CD14-positive monocyte (primary cell): ENCODE measurements around the gene MTCH1. TPM values are rescaled to one million over a fixed set of nuclear protein-coding genes. Genes with fewer than 3 reads are reported as not detected.

Experiments used
- DNase-seq, 3 donors: peaks; one replicate each; pipeline ENCODE4 v3.0.0-alpha.2; 2011 to 2022
- H2AFZ ChIP-seq: 2 replicates; pipeline ENCODE4 v1.6.0; 2012; ENCODE audit warnings: mild to moderate bottlenecking, low read depth, low read length, inconsistent platforms; ENCODE audit not compliant: insufficient read depth, poor library complexity, severe bottlenecking
- H3K27ac ChIP-seq, 2 donors: 1 replicate in 1 of 2; 2 replicates in 1 of 2; pipeline ENCODE4 v1.5.1; 2012 to 2013; ENCODE audit warnings: low read length in 2 of 2, control low read depth in 1 of 2, inconsistent platforms in 1 of 2, low read depth in 1 of 2, mild to moderate bottlenecking in 1 of 2
- H3K27me3 ChIP-seq, 2 donors: one replicate each; pipeline versions ENCODE4 v1.6.0 to v1.6.1; 2011 to 2013; ENCODE audit warnings: low read length in 2 of 2; ENCODE audit not compliant: control insufficient read depth in 2 of 2, insufficient read depth in 2 of 2
- H3K36me3 ChIP-seq, 2 donors: replicated peaks in 1 of 2; 1 replicate in 1 of 2; 2 replicates in 1 of 2; pipeline versions ENCODE4 v1.5.1 to v1.6.1; 2012 to 2013; ENCODE audit warnings: low read length in 2 of 2, control low read depth in 1 of 2, inconsistent platforms in 1 of 2, mild to moderate bottlenecking in 1 of 2; ENCODE audit not compliant: insufficient read depth in 2 of 2, control insufficient read depth in 1 of 2
- H3K4me1 ChIP-seq, 2 donors: 1 replicate in 1 of 2; 2 replicates in 1 of 2; pipeline versions ENCODE4 v1.5.1 to v1.6.1; 2012 to 2013; ENCODE audit warnings: low read length in 2 of 2, control low read depth in 1 of 2, inconsistent platforms in 1 of 2, mild to moderate bottlenecking in 1 of 2, moderate library complexity in 1 of 2; ENCODE audit not compliant: insufficient read depth in 2 of 2, control insufficient read depth in 1 of 2
- H3K4me2 ChIP-seq: replicated peaks from 2 replicates; pipeline ENCODE3; 2012; ENCODE audit warnings: low read length, moderate library complexity, mild to moderate bottlenecking; ENCODE audit not compliant: poor library complexity, severe bottlenecking; ENCODE audit errors: extremely low read depth
- H3K4me3 ChIP-seq, 3 experiments: fragments of 200-600 bp in 1 of 3; sonication (generic) in 1 of 3; replicated peaks in 1 of 3; 1 replicate in 2 of 3; 2 replicates in 1 of 3; pipeline ENCODE4 v1.5.1; 2011 to 2013; ENCODE audit warnings: low read length in 3 of 3, mild to moderate bottlenecking in 3 of 3, control low read depth in 2 of 3, low read depth in 2 of 3, inconsistent platforms in 1 of 3, moderate library complexity in 1 of 3
- H3K79me2 ChIP-seq: 2 replicates; pipeline ENCODE4 v1.6.0; 2012; ENCODE audit warnings: mild to moderate bottlenecking, control low read depth, inconsistent platforms, low read length, moderate library complexity; ENCODE audit not compliant: insufficient read depth
- H3K9ac ChIP-seq: 2 replicates; pipeline ENCODE4 v1.6.0; 2017; ENCODE audit warnings: low read length, mild to moderate bottlenecking; ENCODE audit not compliant: insufficient read depth, poor library complexity, severe bottlenecking
- H3K9me3 ChIP-seq, 2 donors: replicated peaks in 1 of 2; 1 replicate in 1 of 2; 2 replicates in 1 of 2; pipeline versions ENCODE4 v1.5.1 to v1.6.1; 2012 to 2013; ENCODE audit warnings: low read length in 2 of 2, control low read depth in 1 of 2; ENCODE audit not compliant: control insufficient read depth in 1 of 2, insufficient read depth in 1 of 2
- H4K20me1 ChIP-seq: 2 replicates; pipeline ENCODE4 v1.6.0; 2012; ENCODE audit warnings: mild to moderate bottlenecking, low read length, control low read depth, moderate library complexity; ENCODE audit not compliant: insufficient read depth
- H3K27ac Mint-ChIP-seq, 7 donors: one replicate each; pipeline ENCODE4 v1.8.0; 2020; ENCODE audit warnings: mild to moderate bottlenecking in 7 of 7, mixed read lengths in 7 of 7, moderate library complexity in 6 of 7, inconsistent platforms in 2 of 7
- H3K27me3 Mint-ChIP-seq, 3 donors: one replicate each; pipeline ENCODE4 v1.8.0; 2021 to 2022; ENCODE audit warnings: low read depth in 3 of 3, mild to moderate bottlenecking in 3 of 3, mixed read lengths in 3 of 3, moderate library complexity in 3 of 3, inconsistent platforms in 1 of 3
- H3K36me3 Mint-ChIP-seq, 2 donors: one replicate each; pipeline ENCODE4 v1.8.0; 2020; ENCODE audit warnings: mixed read lengths in 2 of 2, inconsistent platforms in 1 of 2, mild to moderate bottlenecking in 1 of 2
- H3K4me1 Mint-ChIP-seq: one replicate; pipeline ENCODE4 v1.8.0; 2020; ENCODE audit warnings: mild to moderate bottlenecking, mixed read lengths
- H3K4me3 Mint-ChIP-seq, 2 donors: one replicate each; pipeline ENCODE4 v1.8.0; 2020; ENCODE audit warnings: mild to moderate bottlenecking in 2 of 2, mixed read lengths in 2 of 2, moderate library complexity in 1 of 2
- H3K9me3 Mint-ChIP-seq, 7 donors: one replicate each; pipeline ENCODE4 v1.8.0; 2020 to 2022; ENCODE audit warnings: mixed read lengths in 7 of 7, mild to moderate bottlenecking in 6 of 7, moderate library complexity in 6 of 7, inconsistent platforms in 2 of 7
- WGBS: methylation state at CpG from one replicate; pipeline ENCODE4 v1.1.5; 2013; ENCODE audit warnings: missing lambda C conversion rate; ENCODE audit not compliant: insufficient coverage; 5-methylcytosine and 5-hydroxymethylcytosine counted together
- intact Hi-C, 2 donors: fragments of 100-400 bp; cut with micrococcal nuclease; formaldehyde crosslinking; loops; one replicate each; pipeline versions ENCODE4 v1.15.0 to v1.15.1; 2023
- polyA minus RNA-seq: library from RNA; depleted of rRNA, polyadenylated mRNA; stranded (reverse); fragments of >200 nt; gene quantifications from 2 replicates; pipeline ENCODE4 v1.2.3, GENCODE V29; 2012
- polyA plus RNA-seq, 3 donors: library from polyadenylated mRNA; depleted of rRNA in 1 of 3; unstranded in 2 of 3; stranded (reverse) in 1 of 3; fragments of 300-500 nt in 2 of 3; fragments of >200 nt in 1 of 3; fragmentation: Illumina TruSeq in 2 of 3; gene quantifications; 1 replicate in 2 of 3; 2 replicates in 1 of 3; pipeline ENCODE4 v1.2.3, GENCODE V29; 2012 to 2021
- total RNA-seq, 12 experiments: library from RNA in 1 of 12; stranded (reverse) in 1 of 12; fragments of 120-200 nt in 1 of 12; gene quantifications; one replicate each; pipeline ENCODE4 v1.2.4 and lab custom pipeline; 2013 to 2026; ENCODE audit warnings: mixed read lengths in 6 of 12, inconsistent platforms in 1 of 12
- TF ChIP-seq, protein P1 (sequence below): fragments of 200-600 bp; IDR thresholded peaks from one replicate; pipeline ENCODE4 v1.8.0; 2022; ENCODE audit warnings: antibody characterized with exemption, mild to moderate bottlenecking

Gene MTCH1, protein sequence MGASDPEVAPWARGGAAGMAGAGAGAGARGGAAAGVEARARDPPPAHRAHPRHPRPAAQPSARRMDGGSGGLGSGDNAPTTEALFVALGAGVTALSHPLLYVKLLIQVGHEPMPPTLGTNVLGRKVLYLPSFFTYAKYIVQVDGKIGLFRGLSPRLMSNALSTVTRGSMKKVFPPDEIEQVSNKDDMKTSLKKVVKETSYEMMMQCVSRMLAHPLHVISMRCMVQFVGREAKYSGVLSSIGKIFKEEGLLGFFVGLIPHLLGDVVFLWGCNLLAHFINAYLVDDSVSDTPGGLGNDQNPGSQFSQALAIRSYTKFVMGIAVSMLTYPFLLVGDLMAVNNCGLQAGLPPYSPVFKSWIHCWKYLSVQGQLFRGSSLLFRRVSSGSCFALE
- 115 TPM for total RNA-seq (2013)
- polyA plus RNA-seq (100 to 1,000 TPM; 111 to 118 (median 111) TPM), polyA minus RNA-seq (112 and 140 TPM in 2 replicates), total RNA-seq (lab: John Stamatoyannopoulos, UW) (87.8 to 270 (median 196) reads per million in 11 experiments)

DNA sequence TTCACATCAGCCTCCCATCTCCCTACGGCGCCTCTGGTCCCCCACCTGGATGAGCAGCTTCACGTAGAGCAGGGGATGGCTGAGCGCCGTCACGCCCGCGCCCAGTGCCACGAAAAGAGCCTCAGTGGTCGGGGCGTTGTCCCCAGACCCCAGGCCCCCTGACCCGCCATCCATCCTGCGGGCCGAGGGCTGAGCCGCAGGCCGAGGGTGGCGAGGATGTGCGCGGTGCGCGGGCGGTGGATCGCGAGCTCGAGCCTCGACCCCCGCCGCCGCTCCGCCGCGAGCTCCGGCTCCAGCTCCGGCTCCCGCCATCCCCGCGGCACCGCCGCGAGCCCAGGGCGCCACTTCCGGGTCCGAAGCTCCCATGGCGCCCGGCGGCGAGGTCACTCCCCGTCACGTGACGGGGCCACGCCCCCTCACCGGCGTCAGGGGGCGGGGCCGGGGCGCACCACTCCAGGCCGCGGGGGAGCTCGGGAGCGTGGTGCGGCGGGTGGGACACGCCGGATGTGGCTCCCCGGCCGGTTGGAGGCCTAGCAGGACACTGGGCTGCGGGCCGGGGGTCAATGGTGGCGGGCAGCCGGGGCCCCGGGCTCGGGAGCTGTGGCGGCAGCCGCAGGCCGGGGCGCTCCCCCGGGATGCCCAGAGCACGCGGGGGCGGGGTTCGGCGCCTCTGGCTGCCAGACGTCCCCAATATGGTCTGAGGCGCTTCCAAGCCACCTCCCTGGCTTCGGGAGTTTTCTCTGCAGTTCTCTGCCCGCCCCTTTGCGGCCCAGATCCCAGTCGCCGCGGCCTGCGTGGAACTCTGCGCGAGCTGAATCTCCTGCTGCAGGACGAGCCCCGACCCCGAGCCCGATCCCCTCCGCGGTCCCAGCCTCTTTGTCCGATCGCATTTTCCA, at the start of gene MTCH1:
Gene MTCH1, minus strand, starts transcription at position 389 of the 896 bp plus-strand sequence. Its CDS starts 23 bp downstream, at position 366.
- H3K36me3 Mint-ChIP-seq = peaks cover 8 to 10% of the 10 kb centered on the region in 2 donors
- Histone ChIP-seq H4K20me1 (peaks cover 40% of the 10 kb centered on the region), H3K4me2 (peak within 1 kb of the TSS; percentile 78), H3K9me3 (no peaks in the 10 kb centered on the region), H3K4me1 (peaks cover 40 to 44% of the 10 kb centered on the region in 2 donors), H2AFZ (peak within 1 kb of the TSS; percentile 76), H3K27me3 (no peaks in the 10 kb centered on the region), H3K79me2 (peaks cover 56% of the 10 kb centered on the region), H3K9ac (peak within 1 kb of the TSS; percentile 97), H3K4me3 (peak within 1 kb of the TSS; percentile 90 to 98 (median 94)), H3K36me3 (peaks cover 6 to 9% of the 10 kb centered on the region in 2 donors), H3K27ac (peak within 1 kb of the TSS; percentile 50 to 95)
- H3K4me3 Mint-ChIP-seq = peak within 1 kb of the TSS; percentile 91 to 97
- H3K9me3 Mint-ChIP-seq = no peaks in the 10 kb centered on the region
- peaks cover 0 to 7% (median 5%) of the 10 kb centered on the region in 3 donors for H3K27me3 Mint-ChIP-seq
- DNase-seq = peak; percentile 83 to 90 (median 88)
- intact Hi-C loops = loop anchor here in 1 of 2 donors (2.0 kb wide), 1 partner anchor 21 kb away; no protein-coding TSS in a partner anchor
- under 1% methylated on average over 101 of the region's 101 CpGs for WGBS
- H3K27ac Mint-ChIP-seq = peak within 1 kb of the TSS; percentile 79 to 96 (median 92)
- TF ChIP-seq, protein P1, sequence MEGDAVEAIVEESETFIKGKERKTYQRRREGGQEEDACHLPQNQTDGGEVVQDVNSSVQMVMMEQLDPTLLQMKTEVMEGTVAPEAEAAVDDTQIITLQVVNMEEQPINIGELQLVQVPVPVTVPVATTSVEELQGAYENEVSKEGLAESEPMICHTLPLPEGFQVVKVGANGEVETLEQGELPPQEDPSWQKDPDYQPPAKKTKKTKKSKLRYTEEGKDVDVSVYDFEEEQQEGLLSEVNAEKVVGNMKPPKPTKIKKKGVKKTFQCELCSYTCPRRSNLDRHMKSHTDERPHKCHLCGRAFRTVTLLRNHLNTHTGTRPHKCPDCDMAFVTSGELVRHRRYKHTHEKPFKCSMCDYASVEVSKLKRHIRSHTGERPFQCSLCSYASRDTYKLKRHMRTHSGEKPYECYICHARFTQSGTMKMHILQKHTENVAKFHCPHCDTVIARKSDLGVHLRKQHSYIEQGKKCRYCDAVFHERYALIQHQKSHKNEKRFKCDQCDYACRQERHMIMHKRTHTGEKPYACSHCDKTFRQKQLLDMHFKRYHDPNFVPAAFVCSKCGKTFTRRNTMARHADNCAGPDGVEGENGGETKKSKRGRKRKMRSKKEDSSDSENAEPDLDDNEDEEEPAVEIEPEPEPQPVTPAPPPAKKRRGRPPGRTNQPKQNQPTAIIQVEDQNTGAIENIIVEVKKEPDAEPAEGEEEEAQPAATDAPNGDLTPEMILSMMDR = no peak
- peaks cover 14% of the 10 kb centered on the region for H3K4me1 Mint-ChIP-seq
